Activated CD4-positive, alpha-beta T cell treated with anti-CD3 and anti-CD28 coated beads, Interleukin-2, amount 50 U/mL, for 24 hours (primary cell): ENCODE results near the gene GNAO1.
A peak's percentile ranks its signal among the peaks of the same experiment; 100 is the strongest.

ENCODE experiments used
- DNase-seq, 2 donors: peaks; one replicate each; pipeline ENCODE4 v3.0.0-alpha.2; 2020; ENCODE audit warnings: low read depth in 1 of 2, low spot score in 1 of 2

Gene GNAO1

DNA sequence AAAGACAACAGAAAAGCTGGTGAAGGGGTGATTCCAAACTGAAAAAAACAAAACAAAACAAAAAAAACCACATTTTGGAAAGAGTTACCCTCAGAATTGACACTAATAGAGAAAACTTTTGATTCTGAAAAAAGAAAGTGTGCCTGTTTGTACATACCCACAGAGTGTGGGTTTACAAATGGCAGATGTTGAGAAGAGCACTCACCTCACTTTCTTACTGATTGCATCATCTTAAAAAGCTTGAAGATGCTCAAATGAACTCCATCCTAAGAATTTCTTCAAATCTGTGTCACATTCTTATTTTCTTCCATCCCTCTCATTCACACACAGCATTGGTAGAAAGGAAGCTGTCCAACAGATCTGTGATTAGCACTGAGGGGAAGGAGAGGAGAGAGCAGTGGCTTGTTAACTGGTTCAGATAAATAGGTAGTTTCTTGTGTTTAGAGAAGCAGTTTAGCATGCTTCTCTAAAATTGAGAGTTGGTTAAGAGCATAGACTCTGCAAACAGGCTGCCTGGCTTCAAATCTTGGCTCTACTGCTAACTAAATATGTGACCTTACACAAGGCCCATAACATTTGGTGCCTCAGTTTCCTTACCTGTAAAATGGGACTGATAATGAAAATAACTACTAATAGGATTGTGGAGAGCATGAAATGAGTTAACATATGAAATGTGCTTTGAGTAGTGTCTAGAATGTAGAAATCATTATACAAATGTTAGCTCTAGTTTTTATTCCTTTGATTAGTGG is 6.9 kb downstream of the GNAO1 start:
- no peak for DNase-seq

GRCh38 chr16:56198755-56199114 is 7.4 kb downstream of the GNAO1 start:
- DNase-seq, result no peak

GRCh38 chr16:56199164-56199563 is 7.9 kb downstream of the GNAO1 start:
- DNase-seq, result no peak

DNA sequence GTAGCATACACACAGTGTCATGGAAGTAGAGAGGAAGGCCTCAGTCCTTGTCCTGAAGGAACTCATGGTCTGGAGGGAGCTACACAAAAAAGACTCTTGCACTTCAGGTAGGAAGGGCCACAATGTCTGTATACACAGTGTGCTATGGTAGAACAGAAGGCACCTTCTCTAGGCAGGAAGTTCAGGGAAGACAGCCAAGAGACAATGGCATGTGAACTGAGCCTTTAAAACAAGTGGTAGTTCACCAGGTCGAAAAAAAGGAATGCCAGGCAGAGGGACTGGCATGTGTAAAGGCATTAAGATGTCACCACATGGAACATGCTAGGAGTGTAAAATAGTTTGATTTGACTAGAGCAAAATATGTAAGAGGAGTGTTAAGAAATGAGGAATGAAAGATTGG is 9.7 kb downstream of the GNAO1 start:
- no peak for DNase-seq

- DNase-seq, result peak in 1 of 2 donors; percentile 35
These were observed 10.7 kb downstream of the GNAO1 start for GRCh38 chr16:56202036-56202435.

- peak in 1 of 2 donors; percentile 49 for DNase-seq
These were observed 11.8 kb downstream of the GNAO1 start for GRCh38 chr16:56203052-56203451.

- DNase-seq, result no peak
These were observed 13.5 kb downstream of the GNAO1 start for GRCh38 chr16:56204816-56205215.

- DNase-seq, result no peak
These were observed 15.7 kb downstream of the GNAO1 start for GRCh38 chr16:56206951-56207350.

- no peak for DNase-seq
These were observed 16.1 kb downstream of the GNAO1 start for GRCh38 chr16:56207421-56207820.

DNA sequence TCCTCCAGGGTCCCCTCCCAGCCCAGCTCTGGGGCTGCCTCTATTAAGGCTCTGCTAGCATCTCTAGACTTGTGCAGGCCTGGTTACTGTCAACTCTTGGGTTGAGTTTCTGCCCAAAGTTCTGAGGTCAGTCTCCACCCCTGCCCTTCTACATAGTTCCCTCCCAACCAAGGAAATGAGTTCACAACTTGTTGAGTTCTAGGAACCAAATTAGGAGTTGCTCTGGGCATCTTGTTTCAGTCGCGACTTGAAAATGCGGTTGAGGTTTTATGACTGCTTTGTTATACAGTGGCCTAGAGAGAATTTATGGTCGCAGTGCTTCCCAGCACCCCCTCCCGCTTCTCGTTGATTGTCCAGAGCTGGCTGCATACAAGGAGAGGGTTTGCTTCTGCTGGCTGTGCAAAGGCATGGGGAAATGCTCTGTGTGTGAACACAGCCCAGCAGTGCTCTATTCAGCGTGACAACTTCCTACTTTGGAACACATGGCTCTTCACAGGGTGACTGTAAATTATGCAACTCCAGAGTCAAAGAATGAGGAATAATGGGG is 20.2 kb downstream of the GNAO1 start:
- no peak for DNase-seq

- DNase-seq, result no peak
These were observed 20.9 kb downstream of the GNAO1 start for GRCh38 chr16:56212144-56212543.

- no peak for DNase-seq
These were observed 30.7 kb downstream of the GNAO1 start for GRCh38 chr16:56221995-56222394.

GRCh38 chr16:56222474-56222997 is 31.2 kb downstream of the GNAO1 start:
- no peak for DNase-seq

DNA sequence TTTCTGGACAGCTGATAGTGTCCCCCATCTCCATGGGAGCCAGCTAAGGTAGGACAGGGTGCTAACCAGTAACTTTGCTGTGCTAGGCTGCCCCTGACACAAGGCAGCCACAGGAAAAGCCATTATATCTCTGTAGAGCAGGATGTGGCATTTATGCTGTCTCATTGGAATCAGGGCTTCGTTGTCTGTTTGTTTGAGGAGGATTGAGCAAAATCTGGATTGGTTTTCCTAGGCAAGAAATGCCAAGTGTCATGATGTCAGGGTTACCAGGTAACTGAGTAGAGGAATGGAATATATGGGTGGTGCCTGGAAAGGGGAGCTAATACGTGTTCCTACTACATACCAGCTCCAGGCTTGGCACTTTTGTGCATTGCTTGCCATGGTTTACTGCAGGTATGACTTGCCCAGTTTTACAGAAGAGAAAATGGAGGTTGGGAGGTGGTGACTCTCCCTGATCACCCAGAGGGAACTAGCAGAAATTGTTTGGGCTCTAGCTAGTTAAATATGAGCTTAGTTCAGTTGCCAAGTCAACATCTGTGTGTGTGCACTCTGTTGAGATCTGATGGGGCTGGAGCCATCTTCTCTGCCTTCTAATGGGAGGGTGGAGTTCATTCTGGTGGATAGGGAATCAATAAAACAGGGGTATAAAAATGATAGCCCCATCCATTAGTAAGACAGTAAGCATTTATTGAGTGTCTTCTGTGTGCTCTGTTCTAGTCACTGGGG is 33.9 kb downstream of the GNAO1 start:
- DNase-seq, result no peak

GRCh38 chr16:56226187-56226586 is 34.9 kb downstream of the GNAO1 start:
- DNase-seq, result no peak

GRCh38 chr16:56226845-56227525 is 35.7 kb downstream of the GNAO1 start:
- no peak for DNase-seq

DNA sequence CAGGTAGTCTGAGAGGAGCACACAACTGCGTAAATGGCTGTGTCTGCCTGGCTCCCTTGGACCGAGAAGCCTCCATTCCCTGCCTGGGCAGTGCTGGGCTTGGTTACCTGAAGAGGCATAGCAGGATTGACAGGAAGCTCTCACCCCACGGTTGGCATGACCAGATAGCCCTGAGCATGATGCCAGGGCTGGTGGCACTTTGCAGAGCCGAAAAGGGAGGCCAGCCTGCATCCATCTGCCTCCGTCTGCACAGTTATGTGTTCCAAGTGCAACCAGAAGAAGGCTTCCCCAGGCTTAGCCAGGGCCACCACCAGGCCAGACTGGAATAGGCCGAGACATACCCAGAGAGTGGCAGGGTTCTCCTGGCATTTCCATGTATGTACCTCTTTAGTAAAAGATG is 36.6 kb downstream of the GNAO1 start:
- DNase-seq, result no peak

DNA sequence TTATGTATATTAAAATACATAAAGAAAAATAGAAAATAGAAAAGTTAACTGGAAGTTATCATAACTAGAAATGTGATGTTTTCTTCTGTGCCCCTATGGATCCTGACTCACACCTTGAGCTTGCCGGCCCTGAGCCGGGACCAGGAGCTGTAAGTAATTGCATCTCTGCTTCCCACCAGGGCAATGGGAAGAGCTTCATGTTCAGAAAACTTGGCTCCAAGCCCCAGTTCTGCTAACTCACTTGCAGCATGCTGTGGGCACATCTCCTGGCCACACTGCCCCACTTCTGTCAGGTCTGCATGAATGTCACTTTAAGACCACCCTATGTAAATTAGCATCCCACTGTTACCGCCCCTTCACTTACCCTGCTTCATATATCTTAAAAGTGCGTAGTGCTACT is 37.2 kb downstream of the GNAO1 start:
- no peak for DNase-seq

DNA sequence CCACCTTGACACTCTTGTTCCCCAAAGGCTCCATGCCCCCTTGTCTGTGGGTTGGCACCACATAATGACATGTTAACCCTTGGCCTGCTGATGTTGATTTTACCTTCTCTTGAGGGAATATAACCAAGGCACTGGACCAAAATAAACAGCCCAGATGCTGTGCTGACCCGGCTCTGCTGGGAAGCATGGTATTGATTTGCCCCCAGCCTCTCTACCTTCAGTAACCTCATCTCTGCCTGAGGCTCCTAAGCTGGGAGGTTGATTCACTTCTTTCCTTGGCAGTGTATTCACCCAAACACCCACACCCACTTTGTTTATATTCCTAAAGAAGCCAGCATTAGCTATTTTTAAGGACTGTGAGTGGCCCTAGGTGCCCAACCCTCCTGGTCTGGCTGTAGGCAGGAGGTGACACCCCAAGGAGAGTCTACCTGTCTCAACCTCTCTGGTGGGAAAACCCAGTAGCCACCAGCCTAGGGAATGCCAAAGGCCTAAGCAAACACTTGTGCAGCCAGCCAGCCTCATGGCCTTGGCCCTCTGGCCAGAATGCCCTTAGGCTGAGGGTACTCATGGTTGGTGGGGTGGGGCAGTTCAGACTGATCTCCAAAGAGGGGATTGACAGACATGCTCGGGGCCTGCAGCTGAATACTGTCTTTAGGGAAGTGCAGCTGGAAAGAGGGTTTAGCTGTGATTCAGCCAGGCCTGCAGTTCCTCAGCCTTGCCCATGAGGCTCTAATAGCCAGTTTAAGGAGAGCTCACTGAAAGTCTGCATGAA is 42.7 kb downstream of the GNAO1 start:
- DNase-seq, result no peak

DNA sequence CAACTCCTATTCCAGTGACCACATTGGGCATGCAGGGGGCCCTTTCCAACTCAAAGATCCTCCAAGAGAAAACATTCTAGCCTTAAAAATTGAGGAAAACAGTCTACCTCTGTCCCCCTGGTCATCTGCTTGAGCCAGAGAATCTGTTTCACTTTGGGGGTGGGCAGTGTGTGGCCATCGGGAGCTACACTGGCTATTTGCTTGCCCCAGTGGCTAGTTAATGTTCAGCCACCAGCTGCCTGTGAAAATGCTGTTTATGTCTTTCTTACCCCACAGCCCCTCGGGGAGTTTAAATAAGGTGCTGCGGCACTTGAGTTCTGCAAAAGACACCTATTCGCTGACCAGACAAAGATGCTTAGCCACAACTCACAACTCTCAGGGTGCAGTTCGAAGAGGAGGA is 43.4 kb downstream of the GNAO1 start:
- DNase-seq, result no peak

- no peak for DNase-seq
These were observed 46.2 kb downstream of the GNAO1 start for GRCh38 chr16:56237451-56237930.
